H1 (cell line): ENCODE measurements around the gene MMS22L. TPM values are rescaled to one million over a fixed set of nuclear protein-coding genes. Genes with fewer than 3 reads are reported as not detected.

Experiments
- GABPA ChIP-seq: IDR thresholded peaks from 2 replicates; pipeline ENCODE4 v1.6.1; 2011; ENCODE audit warnings: mild to moderate bottlenecking, low read length, moderate library complexity, borderline replicate concordance; ENCODE audit not compliant: insufficient read depth
- polyA plus RNA-seq, 7 experiments: library from polyadenylated mRNA; depleted of rRNA in 3 of 7; stranded (reverse) in 5 of 7; unstranded in 2 of 7; fragments of >200 nt in 5 of 7; fragments of 200-250 nt in 2 of 7; gene quantifications; 1 replicate in 5 of 7; 2 replicates in 1 of 7; 4 replicates in 1 of 7; pipeline versions ENCODE4 v1.2.1 to v1.2.3, GENCODE V29; 2011 to 2013; ENCODE audit warnings: missing spikeins in 2 of 7, mixed read lengths in 2 of 7
- total RNA-seq: library from RNA; stranded (reverse); fragmentation: NEBNext Ultra II Directional; extraction: Animal tissue kit (Norgen Biotek cat#: 25700); gene quantifications from 2 replicates; pipeline ENCODE4 v1.2.1, GENCODE V29; 2021
- TF ChIP-seq, protein P1 (sequence below): fragments of 300-600 bp; sonication (generic); IDR thresholded peaks from 2 replicates; pipeline ENCODE4 v1.7.1; 2012; ENCODE audit warnings: low read length, moderate library complexity, mild to moderate bottlenecking, inconsistent platforms; ENCODE audit not compliant: insufficient replicate concordance

The MMS22L gene
- total and polyA plus RNA-seq, 2 of the 8 experiments (the other 6 are each of a cell fraction or from before 2014, with no cell fraction given): 11.1 to 32.6 TPM

DNA sequence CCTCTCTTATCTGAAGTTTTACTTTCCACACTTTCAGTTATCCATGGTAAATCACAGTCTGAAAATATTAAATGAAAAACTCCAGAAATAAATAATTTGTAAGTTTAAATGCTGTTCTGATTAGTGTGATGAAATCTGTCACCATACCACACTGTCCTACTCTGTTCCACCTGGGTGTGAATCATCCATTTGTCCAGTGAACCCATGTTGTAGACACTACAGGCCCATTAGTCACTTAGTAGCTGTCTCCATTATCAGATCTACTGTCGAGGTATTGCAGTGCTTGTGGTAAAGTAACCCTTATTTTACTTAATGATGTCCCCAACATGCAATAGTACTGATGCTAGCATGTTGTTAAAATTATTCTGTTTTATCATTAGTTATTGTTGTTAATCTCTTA is 29.2 kb upstream of the MMS22L start (continued):
- TF ChIP-seq, protein P1, sequence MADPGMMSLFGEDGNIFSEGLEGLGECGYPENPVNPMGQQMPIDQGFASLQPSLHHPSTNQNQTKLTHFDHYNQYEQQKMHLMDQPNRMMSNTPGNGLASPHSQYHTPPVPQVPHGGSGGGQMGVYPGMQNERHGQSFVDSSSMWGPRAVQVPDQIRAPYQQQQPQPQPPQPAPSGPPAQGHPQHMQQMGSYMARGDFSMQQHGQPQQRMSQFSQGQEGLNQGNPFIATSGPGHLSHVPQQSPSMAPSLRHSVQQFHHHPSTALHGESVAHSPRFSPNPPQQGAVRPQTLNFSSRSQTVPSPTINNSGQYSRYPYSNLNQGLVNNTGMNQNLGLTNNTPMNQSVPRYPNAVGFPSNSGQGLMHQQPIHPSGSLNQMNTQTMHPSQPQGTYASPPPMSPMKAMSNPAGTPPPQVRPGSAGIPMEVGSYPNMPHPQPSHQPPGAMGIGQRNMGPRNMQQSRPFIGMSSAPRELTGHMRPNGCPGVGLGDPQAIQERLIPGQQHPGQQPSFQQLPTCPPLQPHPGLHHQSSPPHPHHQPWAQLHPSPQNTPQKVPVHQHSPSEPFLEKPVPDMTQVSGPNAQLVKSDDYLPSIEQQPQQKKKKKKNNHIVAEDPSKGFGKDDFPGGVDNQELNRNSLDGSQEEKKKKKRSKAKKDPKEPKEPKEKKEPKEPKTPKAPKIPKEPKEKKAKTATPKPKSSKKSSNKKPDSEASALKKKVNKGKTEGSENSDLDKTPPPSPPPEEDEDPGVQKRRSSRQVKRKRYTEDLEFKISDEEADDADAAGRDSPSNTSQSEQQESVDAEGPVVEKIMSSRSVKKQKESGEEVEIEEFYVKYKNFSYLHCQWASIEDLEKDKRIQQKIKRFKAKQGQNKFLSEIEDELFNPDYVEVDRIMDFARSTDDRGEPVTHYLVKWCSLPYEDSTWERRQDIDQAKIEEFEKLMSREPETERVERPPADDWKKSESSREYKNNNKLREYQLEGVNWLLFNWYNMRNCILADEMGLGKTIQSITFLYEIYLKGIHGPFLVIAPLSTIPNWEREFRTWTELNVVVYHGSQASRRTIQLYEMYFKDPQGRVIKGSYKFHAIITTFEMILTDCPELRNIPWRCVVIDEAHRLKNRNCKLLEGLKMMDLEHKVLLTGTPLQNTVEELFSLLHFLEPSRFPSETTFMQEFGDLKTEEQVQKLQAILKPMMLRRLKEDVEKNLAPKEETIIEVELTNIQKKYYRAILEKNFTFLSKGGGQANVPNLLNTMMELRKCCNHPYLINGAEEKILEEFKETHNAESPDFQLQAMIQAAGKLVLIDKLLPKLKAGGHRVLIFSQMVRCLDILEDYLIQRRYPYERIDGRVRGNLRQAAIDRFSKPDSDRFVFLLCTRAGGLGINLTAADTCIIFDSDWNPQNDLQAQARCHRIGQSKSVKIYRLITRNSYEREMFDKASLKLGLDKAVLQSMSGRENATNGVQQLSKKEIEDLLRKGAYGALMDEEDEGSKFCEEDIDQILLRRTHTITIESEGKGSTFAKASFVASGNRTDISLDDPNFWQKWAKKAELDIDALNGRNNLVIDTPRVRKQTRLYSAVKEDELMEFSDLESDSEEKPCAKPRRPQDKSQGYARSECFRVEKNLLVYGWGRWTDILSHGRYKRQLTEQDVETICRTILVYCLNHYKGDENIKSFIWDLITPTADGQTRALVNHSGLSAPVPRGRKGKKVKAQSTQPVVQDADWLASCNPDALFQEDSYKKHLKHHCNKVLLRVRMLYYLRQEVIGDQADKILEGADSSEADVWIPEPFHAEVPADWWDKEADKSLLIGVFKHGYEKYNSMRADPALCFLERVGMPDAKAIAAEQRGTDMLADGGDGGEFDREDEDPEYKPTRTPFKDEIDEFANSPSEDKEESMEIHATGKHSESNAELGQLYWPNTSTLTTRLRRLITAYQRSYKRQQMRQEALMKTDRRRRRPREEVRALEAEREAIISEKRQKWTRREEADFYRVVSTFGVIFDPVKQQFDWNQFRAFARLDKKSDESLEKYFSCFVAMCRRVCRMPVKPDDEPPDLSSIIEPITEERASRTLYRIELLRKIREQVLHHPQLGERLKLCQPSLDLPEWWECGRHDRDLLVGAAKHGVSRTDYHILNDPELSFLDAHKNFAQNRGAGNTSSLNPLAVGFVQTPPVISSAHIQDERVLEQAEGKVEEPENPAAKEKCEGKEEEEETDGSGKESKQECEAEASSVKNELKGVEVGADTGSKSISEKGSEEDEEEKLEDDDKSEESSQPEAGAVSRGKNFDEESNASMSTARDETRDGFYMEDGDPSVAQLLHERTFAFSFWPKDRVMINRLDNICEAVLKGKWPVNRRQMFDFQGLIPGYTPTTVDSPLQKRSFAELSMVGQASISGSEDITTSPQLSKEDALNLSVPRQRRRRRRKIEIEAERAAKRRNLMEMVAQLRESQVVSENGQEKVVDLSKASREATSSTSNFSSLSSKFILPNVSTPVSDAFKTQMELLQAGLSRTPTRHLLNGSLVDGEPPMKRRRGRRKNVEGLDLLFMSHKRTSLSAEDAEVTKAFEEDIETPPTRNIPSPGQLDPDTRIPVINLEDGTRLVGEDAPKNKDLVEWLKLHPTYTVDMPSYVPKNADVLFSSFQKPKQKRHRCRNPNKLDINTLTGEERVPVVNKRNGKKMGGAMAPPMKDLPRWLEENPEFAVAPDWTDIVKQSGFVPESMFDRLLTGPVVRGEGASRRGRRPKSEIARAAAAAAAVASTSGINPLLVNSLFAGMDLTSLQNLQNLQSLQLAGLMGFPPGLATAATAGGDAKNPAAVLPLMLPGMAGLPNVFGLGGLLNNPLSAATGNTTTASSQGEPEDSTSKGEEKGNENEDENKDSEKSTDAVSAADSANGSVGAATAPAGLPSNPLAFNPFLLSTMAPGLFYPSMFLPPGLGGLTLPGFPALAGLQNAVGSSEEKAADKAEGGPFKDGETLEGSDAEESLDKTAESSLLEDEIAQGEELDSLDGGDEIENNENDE: no peak
- no peak for TF ChIP-seq GABPA
